EH (cell line): ENCODE results near the gene CBX4.

ENCODE experiments used
- DNase-seq: peaks from one replicate; pipeline ENCODE4 v3.0.0-alpha.2; 2015; ENCODE audit warnings: low read depth

CBX4 gene

DNA sequence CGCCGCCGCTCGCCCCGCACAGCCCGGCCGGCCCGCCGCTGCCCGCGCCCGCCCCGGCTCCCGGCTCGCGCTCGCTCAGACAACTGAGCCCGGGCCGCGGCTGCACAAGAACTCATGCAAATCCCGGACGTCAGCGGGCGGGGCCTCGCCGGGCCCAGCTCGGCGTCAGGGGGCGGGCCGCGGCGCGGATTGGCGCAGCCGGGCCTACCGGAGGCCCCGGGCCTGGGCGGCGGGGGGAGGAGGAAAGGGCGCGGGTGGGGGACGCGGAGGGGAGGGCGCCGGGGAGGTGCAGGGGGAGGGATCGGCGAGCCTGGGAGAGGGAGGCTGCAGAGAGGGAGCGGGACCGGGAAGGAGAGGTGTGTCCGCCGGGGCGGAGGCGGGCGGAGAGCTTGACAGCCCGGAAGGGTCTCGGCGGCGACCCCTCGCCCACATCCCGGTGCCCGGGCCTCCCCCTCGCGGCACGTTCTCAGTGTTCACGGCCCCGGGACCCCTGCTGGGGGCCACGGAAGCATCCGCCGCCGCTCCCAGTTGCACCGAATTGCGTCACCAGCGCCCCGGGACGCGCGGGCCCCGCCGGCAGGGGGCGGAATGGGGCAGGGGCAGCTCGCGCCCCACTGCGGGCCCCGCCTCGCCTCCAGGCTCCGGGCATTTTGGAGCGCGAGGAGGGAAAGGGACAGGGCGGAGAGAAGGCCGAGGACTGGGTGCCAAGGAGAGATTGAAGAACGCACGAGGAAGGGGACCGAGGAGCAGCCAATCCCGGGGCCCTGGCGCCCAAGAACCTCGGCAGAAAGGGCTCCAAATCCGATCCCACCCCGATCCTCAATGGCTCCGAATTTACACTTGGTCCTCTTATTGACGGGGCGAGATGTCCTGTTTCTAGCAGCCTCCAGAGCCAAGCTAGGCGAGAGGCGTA, at the start of gene CBX4:
Gene CBX4 (minus strand): TSS at position 85 of the 913 bp plus-strand sequence. CDS start 189 bp downstream, outside the sequence.
- peak; percentile 92 for DNase-seq

DNA sequence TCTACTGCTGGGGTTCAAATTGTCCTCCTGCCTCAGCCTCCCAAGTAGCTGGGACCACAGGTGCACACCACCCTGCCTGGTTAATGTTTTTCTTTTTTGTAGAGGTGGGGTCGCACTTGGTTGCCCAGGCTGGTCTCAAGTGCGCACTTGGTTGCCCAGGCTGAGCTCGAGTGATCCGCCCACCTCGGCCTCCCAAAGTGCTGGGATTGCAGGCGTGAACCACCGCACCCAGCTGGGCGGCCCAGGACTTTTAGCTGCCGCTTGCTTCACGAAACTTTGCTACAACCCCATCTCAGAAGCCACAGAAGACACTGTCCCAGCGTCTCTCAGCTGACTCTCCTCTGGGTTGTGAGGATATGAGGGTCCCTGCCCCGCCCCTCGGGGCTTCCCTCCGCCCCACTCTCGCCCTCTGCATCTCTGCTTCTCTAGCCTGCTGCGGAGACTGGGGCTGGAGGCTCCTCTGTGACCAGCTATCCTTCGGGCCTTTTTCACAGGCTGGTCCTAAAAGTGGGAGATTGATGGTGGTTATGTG, 48.8 kb upstream of the CBX4 start:
- no peak for DNase-seq

DNA sequence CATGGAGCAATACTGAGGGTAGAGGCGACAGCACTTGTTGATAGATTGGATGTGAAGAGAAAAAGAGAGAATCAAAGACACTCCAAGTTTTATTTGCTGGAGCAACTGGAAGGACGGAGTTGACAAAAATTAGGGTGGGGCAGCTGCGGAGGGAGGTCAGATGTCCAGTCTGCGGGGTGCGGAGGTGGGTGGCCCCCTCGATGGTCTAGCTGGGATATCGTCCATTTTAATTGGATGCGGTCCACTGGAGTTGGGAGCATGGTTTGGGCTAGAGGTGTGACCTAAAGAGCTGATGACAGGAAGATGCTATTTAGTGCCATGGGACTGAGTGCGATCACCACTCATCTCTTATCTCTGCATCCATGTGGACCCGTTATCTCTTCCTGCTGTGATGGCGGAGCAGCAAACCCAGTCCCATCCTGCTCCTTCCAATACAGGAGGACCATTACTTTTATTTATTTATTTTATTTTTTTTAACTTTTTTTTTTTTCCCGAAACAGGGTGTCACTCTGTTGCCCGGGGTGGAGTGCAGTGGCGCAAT, 48.3 kb upstream of the CBX4 start:
- no peak for DNase-seq

DNA sequence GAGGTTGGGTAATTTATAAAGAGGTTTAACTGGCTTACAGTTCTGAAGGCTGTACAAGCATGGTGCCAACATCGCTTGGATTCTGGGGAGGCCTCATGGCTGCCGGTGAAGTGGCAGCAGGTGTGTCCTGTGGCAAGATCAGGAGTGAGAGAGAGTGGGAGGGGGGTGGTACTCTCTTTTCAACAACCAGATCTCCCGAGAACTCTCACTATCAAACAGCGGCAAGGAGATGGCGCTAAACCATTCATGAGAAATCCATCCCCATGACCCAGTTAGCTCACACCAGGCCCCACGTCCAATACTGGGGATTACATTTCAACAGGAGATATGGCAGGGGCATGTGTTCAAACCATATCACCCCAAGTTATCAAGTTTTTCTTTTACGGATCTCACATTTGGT, 44.0 kb upstream of the CBX4 start:
- no peak for DNase-seq

DNA sequence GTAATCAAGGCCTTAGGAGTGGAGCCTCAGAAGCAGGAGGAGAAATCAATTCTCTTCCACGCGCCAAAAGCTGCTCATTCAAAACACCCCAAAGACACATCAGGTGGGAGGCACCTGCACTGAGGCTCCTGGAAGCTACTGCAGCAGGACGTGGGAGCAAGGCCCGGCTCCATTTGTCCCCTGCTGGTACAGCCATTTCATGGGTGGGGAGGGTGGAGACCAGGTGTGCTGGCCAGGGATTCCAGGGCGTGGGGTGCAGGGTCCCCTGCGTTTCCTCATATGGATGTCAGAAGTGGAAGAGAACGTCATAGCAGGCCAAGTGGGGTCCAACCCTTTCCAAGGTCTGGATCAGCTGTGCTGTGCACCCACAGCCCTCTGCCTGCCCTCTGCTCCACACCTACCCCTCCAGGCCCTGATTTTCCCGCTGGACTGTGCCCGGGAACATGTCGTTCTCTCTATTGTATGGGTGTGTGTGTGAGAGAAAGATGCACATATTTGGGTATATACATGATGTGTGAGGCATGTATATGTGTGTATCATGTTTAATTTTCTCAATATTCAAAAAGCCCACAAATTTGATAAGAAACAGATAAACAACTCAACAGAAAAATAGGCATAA, 39.2 kb upstream of the CBX4 start:
- no peak for DNase-seq

DNA sequence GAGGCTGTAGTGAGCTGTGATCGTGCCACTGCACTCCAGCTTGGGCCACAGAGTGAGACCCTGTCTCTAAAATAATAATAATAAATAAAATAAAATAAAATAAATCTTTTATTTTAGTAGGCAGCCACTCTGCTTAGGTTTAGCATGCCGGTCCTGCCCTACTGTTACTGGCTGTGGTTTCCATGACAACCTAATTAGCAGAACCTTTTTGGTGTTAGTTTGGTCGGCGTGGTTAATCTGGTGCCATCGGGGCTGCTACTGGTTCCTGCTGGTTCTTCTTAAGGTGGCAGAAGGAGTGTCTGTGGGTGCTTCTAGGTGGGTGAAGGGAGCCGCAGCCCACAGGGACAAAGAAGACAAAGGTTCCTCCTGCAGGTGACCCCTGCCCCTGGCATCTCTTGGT, 37.8 kb upstream of the CBX4 start:
- no peak for DNase-seq

DNA sequence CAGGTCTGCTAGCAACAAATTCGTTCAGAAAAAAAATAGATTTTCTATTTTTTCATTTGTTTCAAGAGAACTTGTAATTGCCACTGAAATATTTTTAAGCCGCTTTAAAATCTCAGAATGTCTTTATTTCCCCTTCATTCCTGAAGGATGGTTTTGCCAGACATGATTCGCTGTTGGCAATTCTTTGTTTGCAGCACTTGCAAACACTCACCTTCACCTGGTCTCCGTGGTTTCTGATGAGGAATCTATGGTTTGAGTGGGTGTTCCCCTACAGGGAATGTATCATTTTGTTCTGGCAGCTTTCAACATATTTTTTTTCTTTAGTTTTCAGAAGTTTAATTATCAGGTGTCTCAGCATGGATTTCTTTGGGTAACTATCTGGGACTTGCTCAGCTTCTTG, 36.3 kb upstream of the CBX4 start:
- DNase-seq: no peak

DNA sequence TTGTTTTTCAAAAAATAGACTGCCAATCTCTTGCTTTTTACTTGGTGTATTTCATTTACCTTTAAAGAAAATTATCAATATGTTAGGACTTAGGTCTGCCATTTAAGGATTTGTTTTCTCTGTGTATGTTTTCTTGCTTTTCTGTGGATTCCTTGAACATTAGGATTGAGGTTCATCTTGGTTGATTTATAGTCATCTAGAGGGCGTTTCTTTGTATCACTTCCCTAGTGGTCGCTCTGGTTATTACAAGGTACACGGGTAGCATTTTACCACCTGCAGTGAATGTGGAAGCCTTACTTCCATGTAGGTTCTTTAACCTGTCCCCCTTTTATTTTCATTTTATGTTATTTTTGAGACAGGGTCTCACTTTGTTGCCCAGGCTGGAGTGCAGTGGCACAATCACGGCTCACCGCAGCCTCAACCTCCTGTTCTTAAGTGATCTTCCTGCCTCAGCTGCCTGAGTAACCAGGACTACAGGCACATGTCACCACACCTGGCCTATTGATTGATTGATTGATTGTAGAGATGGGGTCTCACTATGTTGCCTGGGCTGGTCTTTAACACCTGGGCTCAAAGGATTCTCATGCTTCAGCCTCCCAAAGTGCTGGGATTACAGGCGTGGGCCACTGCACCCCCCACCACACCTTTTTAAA, 35.2 kb upstream of the CBX4 start:
- peak; percentile 32 for DNase-seq

DNA sequence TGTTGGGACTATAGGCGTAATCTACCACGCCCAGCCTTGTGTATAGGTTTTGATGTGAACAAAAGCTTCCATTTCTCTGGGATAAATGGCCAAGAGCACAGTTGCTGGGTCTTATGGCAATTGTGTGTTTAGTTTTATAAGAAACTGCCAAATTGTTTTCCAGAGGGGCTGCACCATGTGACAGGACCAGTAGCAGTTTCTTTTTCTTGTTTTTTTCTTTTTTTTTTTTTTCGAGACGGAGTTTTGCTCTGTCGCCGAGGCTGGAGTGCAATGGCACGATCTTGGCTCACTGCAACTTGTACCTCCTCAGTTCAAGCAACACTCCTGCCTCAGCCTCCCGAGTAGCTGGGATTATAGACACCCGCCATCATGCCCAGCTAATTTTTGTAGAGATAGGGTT, 34.3 kb upstream of the CBX4 start:
- no peak for DNase-seq

DNA sequence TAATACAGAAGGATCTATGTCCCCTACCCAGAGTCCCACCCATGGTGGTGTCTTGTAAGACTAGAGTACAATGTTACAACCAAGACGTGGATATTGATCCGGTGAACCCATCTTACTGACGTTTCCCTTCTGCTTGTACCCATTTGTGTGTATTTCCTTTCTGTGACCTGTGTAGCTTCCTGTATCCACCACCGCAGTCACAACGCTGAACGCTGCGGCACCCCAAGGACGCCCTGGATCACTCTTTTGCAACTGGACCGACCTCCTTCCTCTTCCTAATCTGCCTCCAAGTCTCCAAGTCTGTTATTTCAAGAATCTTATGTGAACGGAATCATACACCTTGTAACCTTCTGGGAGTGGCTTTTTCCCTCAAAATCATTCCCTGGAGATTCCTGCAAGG, 33.5 kb upstream of the CBX4 start:
- no peak for DNase-seq

DNA sequence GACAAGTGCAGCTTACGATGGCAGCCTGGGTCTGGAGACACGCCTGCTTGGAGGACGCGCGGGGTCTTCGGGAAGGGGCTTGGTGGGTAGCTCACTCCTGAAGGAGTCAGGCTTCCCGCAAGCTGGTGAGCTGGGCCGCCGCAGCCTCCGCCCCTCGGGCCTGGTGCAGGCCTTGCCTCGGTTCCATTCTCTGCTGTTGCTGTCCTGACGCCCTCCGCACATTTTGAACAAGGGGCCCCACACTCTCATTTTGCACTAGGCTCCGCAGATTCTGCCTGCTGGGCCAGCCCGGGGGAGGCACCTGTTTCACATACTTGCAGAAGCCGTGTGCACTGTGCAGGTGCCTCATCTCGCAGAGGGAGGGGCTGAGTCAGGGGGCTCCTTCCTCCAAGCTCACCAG, 31.9 kb upstream of the CBX4 start:
- no peak for DNase-seq

DNA sequence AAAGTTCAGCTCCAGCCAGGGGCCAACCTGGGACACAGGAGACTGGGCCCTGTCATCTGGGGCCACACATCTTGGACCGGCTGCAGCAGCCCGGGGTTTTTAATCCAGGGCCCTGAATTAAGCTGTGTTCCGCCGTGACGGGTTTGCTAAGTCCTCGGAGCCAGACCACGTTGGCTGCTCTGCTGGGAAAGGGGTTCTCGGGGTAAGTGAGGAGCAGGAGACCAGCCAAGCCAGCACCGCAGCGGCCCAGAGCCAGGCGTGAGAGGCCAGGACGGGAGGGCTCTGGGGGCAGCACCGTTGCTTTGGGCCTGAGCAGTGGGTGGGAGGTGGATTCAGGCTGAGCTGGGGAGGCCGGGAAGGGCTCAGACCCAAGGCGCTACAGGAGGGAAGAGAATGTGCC, 31.3 kb upstream of the CBX4 start:
- no peak for DNase-seq

DNA sequence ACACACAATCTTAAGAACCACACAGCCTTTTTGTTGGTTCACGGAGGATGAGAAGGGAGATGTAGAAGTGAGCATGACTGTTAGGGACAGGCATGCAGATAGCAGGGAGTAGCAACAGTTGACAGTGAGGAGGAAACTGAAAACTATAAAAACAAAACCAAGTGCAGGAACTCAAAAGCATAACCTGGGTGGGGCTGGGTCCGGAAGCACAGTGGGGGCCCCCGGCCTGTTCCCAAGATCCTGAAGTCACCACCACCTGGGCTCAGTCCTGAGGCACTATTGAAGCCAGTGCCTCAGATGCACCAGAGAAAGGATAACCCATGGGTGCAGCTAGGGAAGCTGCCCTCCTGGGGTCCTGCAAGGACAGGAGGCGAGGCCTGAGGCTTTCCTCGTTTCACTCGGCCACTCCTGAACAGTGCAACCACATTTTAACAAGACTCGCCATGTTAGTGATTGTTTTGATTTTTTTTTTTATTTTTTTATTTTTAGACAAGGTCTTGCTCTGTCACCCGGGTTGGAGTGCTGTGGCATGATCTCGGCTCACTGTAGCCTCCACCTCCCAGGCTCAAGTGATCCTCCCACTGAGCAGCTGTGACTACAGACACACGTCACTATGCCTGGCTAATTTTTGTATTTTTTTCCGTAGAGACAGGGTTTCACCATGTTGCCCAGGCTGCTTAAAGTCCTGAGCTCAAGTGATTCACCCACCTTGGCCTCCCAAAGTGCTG, 27.7 kb upstream of the CBX4 start:
- DNase-seq: no peak

DNA sequence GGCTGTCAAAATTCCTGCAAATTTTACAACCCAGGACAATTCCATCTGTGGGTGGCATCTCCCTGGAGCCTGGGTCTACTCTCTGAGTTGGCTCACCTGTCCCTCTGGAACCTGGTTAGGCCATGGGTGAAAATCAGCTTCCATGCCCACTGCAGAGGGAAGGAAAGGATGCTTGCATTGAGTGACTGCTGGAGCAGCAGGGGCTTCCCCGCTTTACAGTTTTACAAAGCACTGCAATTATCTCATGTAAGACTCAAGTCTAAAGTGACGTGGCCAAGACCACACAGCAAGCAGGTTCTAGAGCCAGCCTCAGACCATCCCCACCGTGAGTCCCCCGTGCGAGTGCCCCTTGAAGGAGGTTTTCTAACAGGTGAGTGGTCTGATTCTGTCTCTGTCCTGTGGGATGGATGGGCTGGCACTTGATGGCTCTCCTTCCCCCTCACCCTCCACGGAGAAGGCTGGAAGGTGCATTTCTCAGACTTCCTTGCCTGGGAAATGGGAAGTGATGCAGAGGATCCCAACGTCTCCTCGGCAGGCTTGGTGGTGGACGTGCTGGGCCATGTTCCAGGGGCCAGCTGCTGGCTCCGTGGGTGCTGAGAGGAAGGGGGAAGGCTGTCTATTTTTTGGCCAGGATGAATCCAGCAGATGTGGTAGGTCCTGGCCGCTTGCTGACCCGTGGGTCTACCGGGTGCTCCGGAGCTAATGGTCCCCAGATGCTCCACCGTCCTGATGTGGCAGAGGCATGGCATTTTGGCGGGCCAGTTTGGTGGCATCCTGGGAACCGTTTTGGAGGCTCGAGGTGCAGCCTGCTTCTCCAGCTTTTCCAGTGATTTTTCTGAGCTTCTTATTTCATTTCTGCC, 26.3 kb upstream of the CBX4 start:
- DNase-seq: no peak

DNA sequence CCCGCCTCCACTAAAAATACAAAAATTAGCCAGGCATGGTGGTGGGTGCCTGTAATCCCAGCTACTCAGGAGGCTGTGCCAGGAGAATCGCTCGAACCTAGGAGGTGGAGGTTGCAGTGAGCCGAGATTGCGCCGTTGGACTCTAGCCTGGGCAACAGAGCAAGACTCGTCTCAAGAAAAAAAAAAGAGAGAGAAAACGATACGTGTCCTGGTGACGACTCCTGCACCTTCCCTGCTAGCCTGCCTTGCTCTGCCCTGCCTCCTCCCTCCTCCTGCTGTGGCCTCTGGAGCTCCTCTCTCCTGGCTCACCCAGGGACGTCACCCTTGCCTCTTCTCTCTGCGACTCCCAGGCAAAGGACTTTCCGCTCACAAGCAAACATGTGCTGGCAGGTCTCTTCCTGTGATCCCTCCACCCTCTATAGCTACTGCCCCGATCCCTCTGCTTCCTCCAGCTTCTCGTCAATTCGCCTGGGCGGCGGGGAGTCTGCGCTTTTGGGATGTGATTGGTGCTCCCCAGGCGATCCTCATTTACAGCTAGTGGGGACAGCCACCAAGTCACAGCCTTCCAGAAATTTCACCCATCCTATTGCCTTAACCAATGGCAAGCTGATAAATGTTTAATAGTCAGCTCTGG, 25.5 kb upstream of the CBX4 start:
- no peak for DNase-seq

DNA sequence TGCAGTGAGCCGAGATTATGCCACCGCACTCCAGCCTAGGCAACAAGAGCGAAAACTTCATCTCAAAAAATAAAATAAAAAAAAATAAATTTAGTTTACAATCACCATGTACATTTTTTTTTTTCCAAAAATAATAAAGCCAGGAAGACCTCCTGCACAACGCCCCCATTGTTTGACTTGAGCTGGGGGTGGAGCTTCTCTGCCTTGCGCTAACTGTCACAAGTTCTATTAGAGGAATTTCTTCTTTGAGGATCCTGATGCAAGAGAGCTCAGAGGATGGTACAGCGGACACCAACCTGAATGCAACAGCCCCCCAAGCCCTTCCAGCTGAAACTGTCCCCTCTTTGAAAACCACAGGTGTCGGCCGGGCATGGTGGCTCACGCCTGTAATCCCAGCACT, 24.9 kb upstream of the CBX4 start:
- DNase-seq: no peak

DNA sequence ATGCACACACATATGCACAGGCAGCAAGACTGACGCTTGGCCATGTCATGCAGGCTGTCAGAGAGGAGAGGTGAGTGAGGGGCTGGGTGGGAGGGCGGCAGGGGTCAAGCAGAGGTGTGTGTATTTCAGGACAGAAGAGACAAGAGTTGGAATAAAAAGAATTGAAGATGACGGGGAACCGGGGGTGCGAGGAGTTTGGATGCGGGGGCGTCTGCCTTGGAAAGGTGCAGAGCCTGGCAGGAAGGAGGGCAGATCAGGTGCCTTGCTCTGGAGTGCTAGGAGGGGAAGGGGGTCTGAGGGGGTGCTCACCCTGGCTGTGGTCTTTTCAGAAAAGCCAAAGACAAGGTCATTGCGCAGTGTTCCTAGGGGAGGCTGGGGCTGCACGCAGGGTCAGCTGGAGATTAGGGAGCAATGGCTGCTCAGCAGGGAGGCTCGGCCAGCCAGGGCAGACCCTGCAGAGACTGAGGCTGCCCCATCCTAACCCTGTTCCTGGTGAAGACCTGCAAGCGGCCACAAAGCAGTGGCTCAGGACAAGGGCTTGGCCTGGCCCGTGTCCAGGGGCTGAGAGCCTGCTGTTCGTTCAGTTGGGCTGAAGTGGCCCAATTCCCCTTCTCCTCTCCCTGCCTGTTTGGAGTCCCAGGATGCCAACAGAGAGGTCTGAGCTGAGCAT, 23.7 kb upstream of the CBX4 start:
- no peak for DNase-seq

DNA sequence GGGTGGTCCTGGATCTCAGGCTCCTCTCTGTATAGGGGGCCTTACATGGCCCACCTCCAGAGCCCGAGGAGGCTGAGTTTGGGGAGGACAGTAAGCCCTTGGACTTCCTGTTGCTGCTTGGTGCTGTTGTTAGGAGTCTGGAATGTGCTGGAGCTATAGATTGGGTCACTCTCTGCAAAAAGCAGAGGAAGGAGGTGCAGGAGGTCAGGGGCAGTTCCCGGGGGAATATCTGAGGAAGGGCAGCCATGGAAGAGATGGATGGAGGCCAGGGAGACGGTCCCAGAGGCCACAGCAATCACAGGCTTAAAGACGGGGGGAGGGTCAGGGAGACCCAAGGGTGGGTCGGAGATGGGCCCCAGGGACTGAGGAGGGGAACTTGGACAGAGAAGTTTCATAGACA, 23.0 kb upstream of the CBX4 start:
- no peak for DNase-seq

DNA sequence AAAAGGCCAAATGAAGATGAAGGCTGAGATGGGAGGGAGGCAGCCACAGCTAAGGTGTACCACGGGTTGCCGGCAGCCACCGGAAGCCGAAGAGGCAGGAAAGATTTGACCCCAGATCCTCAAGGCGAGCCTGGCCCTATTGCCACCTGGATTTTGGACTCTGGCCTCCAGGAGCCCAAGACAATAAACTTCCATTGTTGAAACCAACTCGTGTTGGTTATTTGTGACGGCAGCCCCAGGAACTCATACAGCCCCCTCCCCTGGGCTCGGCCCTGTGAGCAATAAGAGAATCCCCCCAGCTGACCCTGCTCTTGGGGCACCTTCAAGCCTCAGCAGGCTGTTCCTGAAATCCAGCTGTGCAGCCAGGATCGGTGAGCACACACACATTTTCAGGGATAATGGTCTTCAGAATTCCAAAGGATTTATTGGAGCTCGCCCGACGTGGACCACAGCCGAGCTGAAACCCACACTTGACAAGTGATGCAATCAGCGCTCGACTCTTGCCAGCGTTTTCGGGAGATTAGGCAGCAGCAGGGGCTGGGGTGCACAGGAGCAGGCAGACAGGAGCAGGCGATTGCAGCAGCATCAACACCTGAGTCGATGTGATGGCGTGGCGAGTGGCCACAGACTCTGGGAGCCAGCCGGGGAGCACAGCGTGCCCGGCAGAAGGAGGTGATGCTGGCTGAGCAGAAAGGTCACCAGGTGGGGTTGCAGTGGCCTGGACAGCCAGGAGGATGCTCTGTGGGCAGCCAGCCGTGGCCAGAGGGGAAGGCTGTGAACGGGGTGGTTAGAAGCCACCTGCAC, 22.4 kb upstream of the CBX4 start:
- no peak for DNase-seq
